Left lung (tissue), 10 donors: ENCODE results near the gene NDUFS7. TPM values are rescaled to one million over a fixed set of nuclear protein-coding genes. Genes with fewer than 3 reads are reported as not detected.

ENCODE experiments used
- ATAC-seq: fragments of 200-7000 bp; cut with Tn5 transposase; one replicate; pipeline ENCODE4 v1.9.1; 2020; ENCODE audit warnings: moderate library complexity
- DNase-seq, 4 donors: peaks; one replicate each; pipeline ENCODE4 v3.0.0-alpha.2; 2013 to 2020
- H3K27ac ChIP-seq, 2 donors: fragments of 200-600 bp; sonication (generic) in 1 of 2; one replicate each; pipeline versions ENCODE4 v1.5.0 to v1.8.0; 2020 to 2021
- H3K27me3 ChIP-seq, 2 donors: fragments of 200-600 bp; sonication (generic) in 1 of 2; one replicate each; pipeline versions ENCODE4 v1.5.0 to v1.8.0; 2020 to 2021
- H3K36me3 ChIP-seq, 2 donors: fragments of 200-600 bp; sonication (generic) in 1 of 2; one replicate each; pipeline versions ENCODE4 v1.5.0 to v1.8.0; 2020 to 2021
- H3K4me1 ChIP-seq, 2 donors: fragments of 200-600 bp; one replicate each; pipeline ENCODE4 v1.8.0; 2021
- H3K4me3 ChIP-seq, 2 donors: fragments of 200-600 bp; sonication (generic) in 1 of 2; one replicate each; pipeline versions ENCODE4 v1.5.0 to v1.8.0; 2020 to 2021; ENCODE audit warnings: mild to moderate bottlenecking in 1 of 2
- H3K9me3 ChIP-seq, 2 donors: fragments of 200-600 bp; sonication (generic) in 1 of 2; one replicate each; pipeline versions ENCODE4 v1.5.0 to v1.8.0; 2020 to 2021
- CTCF ChIP-seq, 2 donors: fragments of 200-600 bp; sonication (generic) in 1 of 2; IDR thresholded peaks; one replicate each; pipeline versions ENCODE4 v1.5.0 to v1.8.0; 2021; ENCODE audit warnings: antibody characterized with exemption in 2 of 2
- intact Hi-C, 2 donors: fragments of 100-400 bp; cut with DNase I; formaldehyde crosslinking; loops; one replicate each; pipeline versions ENCODE4 v1.11.2 to v1.14.2; 2022
- polyA plus RNA-seq, 6 donors: library from polyadenylated mRNA; unstranded; fragments of 120-200 nt; gene quantifications; one replicate each; pipeline ENCODE4 v1.2.1, GENCODE V29; 2013; ENCODE audit not compliant: insufficient read length in 6 of 6
- total RNA-seq, 2 donors: library from RNA; stranded (reverse); fragmentation: NEBNext Ultra II Directional; extraction: Animal tissue kit (Norgen Biotek cat#: 25700); gene quantifications; one replicate each; pipeline ENCODE4 v1.2.1, GENCODE V29; 2021
- donor health status: DM: no; HTN: yes; CAD: no.
- donor health status: DM: no; HTN: no; CAD: no.

The NDUFS7 gene
- total and polyA plus RNA-seq, 8 donors, result 30.3 to 85.4 (median 42.0) TPM

DNA sequence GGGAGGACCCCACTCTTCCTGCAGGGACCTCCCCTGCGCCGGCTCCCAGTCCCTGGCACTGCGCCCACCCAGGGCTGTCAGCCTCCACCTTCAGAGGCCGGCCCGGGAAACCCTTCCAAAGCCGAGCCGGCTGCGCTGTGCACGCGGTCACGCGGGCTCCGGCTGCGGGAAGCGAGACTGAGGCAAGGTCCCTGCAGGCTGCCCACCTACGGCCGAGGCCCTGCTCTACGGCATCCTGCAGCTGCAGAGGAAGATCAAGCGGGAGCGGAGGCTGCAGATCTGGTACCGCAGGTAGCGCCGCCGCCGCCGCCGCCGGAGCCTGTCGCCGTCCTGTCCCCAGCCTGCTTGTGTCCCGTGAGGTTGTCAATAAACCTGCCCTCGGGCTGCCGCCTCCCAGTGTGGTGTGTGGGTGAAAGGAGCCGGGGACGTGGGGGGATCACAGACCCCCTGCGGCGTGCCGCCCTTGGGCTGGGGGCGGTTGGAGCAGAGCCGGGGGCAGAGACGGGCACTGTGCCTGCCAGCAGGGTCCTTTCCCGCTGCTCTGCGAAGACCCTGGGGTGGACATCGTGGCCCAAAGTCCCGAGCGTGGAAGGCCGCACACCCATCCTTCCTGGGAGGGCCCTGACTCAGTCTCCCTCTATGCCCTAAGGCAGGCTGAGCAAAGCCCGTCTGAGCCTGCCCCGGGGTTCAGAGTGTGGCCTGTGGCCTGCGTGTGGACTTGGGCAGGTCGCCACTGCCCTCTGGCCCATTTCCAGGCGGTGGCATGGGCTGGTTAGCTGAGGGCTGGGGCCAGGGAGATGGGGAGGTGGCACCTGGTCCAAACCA, 11.7 kb downstream of the NDUFS7 start:
- H3K27me3 ChIP-seq, result peaks cover 0 to 27% of the 10 kb centered on the region in 2 donors
- intact Hi-C loops, result no loop called here
- no peak for ATAC-seq
- no peaks in the 10 kb centered on the region for H3K9me3 ChIP-seq
- no peak for TF ChIP-seq CTCF (IDR thresholded peaks at IDR 0.05)
- no peak overlapping the region for H3K27ac ChIP-seq
- peaks cover 0 to 51% of the 10 kb centered on the region in 2 donors for H3K36me3 ChIP-seq
- peak in 1 of 4 donors; percentile 81 for DNase-seq
- H3K4me1 ChIP-seq, result peaks cover 2 to 3% of the 10 kb centered on the region in 2 donors
- H3K4me3 ChIP-seq, result no peak overlapping the region

DNA sequence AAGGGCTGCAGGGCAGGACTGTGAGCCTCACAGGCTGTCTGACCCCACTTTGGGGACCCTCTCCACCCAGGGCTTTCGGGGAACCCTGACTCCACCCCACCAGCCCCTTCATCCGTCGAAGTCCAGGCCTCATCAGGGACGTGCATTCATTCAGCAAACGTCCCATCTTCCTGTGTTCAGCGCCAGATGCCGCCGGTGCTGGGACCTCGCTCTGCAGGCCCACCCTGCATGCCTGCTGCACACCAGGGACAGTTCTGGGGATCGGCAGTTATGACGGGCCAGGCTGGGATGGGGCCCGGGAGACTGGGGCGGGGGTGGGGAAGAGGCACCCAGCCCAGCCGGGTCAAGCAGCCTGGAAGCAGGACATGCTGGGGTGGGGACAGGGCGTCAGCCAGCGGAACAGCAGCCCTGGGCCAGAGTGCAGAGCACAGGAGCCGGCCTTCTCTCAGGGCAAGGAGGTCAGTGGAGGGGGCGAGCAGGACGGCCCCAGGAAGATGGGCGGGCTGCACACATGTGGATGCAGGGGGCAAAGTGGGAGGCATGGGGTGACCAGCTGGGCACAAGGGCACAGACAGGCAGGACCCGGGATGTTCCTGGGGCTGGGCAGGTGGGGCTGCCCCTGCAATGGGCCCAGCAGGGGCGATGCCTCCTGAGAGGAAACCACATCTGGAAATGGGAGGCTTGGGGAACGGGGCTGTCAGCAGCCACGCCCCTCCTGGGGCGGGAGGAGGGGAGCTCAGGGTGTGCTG, 12.5 kb downstream of the NDUFS7 start:
- Histone ChIP-seq H3K27me3 (peaks cover 0 to 35% of the 10 kb centered on the region in 2 donors), H3K4me3 (no peak overlapping the region), H3K9me3 (no peaks in the 10 kb centered on the region), H3K36me3 (peaks cover 0 to 43% of the 10 kb centered on the region in 2 donors), H3K27ac (no peak overlapping the region), H3K4me1 (peaks cover 6 to 11% of the 10 kb centered on the region in 2 donors)
- DNase-seq, result no peak
- intact Hi-C loops, result no loop called here
- ATAC-seq, result no peak
- TF ChIP-seq CTCF (IDR thresholded peaks at IDR 0.05), result no peak

GRCh38 chr19:1396768-1397679, 13.3 kb downstream of the NDUFS7 start:
- Histone ChIP-seq H3K27me3 (peaks cover 0 to 43% of the 10 kb centered on the region in 2 donors), H3K4me1 (peaks cover 6 to 19% of the 10 kb centered on the region in 2 donors), H3K27ac (no peak overlapping the region), H3K4me3 (no peak overlapping the region), H3K36me3 (peaks cover 0 to 34% of the 10 kb centered on the region in 2 donors), H3K9me3 (no peaks in the 10 kb centered on the region)
- intact Hi-C loops, result no loop called here
- ATAC-seq, result no peak
- DNase-seq, result peak in 1 of 4 donors; percentile 72
- no peak for TF ChIP-seq CTCF (IDR thresholded peaks at IDR 0.05)

GRCh38 chr19:1397838-1398237, 14.1 kb downstream of the NDUFS7 start:
- Histone ChIP-seq H3K9me3 (no peaks in the 10 kb centered on the region), H3K4me1 (peaks cover 6 to 27% of the 10 kb centered on the region in 2 donors), H3K27me3 (peaks cover 0 to 51% of the 10 kb centered on the region in 2 donors), H3K27ac (no peak overlapping the region), H3K36me3 (peaks cover 0 to 26% of the 10 kb centered on the region in 2 donors), H3K4me3 (no peak overlapping the region)
- ATAC-seq (no peak), DNase-seq (no peak)
- TF ChIP-seq CTCF (IDR thresholded peaks at IDR 0.05), result no peak
- intact Hi-C loops, result no loop called here
